ENCODE data around the gene FGD3.
"Not testable (repeated sequence)": the region's sequence is repeated elsewhere in the genome, so short reads cannot be mapped to it uniquely, and the experiment has no call there.

FGD3 gene, protein sequence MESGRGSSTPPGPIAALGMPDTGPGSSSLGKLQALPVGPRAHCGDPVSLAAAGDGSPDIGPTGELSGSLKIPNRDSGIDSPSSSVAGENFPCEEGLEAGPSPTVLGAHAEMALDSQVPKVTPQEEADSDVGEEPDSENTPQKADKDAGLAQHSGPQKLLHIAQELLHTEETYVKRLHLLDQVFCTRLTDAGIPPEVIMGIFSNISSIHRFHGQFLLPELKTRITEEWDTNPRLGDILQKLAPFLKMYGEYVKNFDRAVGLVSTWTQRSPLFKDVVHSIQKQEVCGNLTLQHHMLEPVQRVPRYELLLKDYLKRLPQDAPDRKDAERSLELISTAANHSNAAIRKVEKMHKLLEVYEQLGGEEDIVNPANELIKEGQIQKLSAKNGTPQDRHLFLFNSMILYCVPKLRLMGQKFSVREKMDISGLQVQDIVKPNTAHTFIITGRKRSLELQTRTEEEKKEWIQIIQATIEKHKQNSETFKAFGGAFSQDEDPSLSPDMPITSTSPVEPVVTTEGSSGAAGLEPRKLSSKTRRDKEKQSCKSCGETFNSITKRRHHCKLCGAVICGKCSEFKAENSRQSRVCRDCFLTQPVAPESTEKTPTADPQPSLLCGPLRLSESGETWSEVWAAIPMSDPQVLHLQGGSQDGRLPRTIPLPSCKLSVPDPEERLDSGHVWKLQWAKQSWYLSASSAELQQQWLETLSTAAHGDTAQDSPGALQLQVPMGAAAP

DNA sequence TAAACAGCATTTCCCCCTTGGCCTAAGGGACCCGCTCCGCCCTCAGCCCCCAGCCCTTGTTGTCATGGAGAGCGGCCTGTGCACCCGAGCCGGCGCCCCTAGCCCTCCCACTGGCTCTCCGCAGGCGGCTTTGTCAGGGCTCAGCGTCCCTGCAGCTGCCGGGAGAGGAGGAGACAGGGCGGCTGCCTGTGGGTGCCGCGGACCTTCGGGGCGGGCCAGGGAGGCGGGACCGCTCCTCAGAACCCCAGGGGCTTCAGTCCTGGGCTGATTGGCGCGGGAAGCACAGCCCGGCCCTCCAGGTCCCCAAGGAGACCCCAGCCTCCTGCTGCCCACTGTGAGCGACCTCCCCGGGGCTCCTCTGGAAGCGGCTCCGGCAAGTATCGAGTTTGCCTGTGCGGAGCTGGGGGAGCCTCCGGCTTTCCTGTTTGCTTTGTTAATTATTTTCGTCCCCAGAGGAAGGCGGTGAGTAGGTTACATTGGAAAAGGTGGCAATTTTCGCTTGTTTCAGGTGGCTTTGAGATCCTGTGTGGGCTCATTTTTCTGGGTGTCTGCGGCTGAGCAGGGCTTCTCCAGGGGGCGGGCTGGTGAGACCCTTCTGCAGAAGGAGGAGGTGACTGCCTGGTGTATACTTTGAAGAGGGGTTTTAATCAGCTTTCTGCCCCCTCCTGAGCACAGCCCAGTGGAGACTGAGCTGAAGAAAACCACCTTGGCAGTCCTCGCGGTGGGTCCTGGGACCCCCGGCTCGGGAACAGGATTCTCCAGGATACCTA, at the start of gene FGD3:
FGD3 (plus strand) TSS at position 256 of the 770 bp plus-strand sequence. CDS start 28,734 bp downstream, outside the sequence.
- TF ChIP-seq EZH2phosphoT487 (conservative IDR thresholded peaks at IDR 0.05; ENCODE audit: low read length) = no peak
- no peak for TF ChIP-seq CTCF (IDR thresholded peaks at IDR 0.05; ENCODE audit: insufficient read depth, low read length, poor library complexity, severe bottlenecking)
- Histone ChIP-seq H3F3A (ENCODE audit: insufficient read depth) (no peaks in the 10 kb centered on the region), H3K36me3 (ENCODE audit: low read length) (no peaks in the 10 kb centered on the region), H3K4me3 (ENCODE audit: insufficient read depth, low read length, poor library complexity, severe bottlenecking) (no peak within 1 kb of the TSS), H3K27me3 (ENCODE audit: low read length) (no peaks in the 10 kb centered on the region), H3K9ac (ENCODE audit: low read length) (no peak within 1 kb of the TSS), H2AFZ (ENCODE audit: low read depth, low read length, severe bottlenecking) (no peak within 1 kb of the TSS), H3K27ac (ENCODE audit: low read depth, low read length) (no peak within 1 kb of the TSS), H3K4me2 (ENCODE audit: low read depth, low read length, poor library complexity, severe bottlenecking) (no peak within 1 kb of the TSS), H3K9me2 (replicated peaks; ENCODE audit: insufficient read depth, low read length) (no peaks in the 10 kb centered on the region), H3K79me2 (ENCODE audit: insufficient read depth, low read length) (no peaks in the 10 kb centered on the region), H3K9me3 (ENCODE audit: insufficient read depth, low read length) (no peaks in the 10 kb centered on the region), H4K20me1 (ENCODE audit: low read depth, low read length) (no peaks in the 10 kb centered on the region)

GRCh38 chr9:92905137-92905536, 42.2 kb upstream of the FGD3 start:
- H3K9me2 ChIP-seq (replicated peaks; ENCODE audit: insufficient read depth, low read length); H3F3A ChIP-seq (ENCODE audit: insufficient read depth); H3K79me2 ChIP-seq (ENCODE audit: insufficient read depth, low read length); H3K4me2 ChIP-seq (ENCODE audit: low read depth, low read length, poor library complexity, severe bottlenecking); H3K27ac ChIP-seq (ENCODE audit: low read depth, low read length); H3K9me3 ChIP-seq (ENCODE audit: insufficient read depth, low read length); H4K20me1 ChIP-seq (ENCODE audit: low read depth, low read length); H3K4me3 ChIP-seq (ENCODE audit: insufficient read depth, low read length, poor library complexity, severe bottlenecking); H3K9ac ChIP-seq (ENCODE audit: low read length); H2AFZ ChIP-seq (ENCODE audit: low read depth, low read length, severe bottlenecking); H3K27me3 ChIP-seq (ENCODE audit: low read length); H3K36me3 ChIP-seq (ENCODE audit: low read length): not testable (repeated sequence)

DNA sequence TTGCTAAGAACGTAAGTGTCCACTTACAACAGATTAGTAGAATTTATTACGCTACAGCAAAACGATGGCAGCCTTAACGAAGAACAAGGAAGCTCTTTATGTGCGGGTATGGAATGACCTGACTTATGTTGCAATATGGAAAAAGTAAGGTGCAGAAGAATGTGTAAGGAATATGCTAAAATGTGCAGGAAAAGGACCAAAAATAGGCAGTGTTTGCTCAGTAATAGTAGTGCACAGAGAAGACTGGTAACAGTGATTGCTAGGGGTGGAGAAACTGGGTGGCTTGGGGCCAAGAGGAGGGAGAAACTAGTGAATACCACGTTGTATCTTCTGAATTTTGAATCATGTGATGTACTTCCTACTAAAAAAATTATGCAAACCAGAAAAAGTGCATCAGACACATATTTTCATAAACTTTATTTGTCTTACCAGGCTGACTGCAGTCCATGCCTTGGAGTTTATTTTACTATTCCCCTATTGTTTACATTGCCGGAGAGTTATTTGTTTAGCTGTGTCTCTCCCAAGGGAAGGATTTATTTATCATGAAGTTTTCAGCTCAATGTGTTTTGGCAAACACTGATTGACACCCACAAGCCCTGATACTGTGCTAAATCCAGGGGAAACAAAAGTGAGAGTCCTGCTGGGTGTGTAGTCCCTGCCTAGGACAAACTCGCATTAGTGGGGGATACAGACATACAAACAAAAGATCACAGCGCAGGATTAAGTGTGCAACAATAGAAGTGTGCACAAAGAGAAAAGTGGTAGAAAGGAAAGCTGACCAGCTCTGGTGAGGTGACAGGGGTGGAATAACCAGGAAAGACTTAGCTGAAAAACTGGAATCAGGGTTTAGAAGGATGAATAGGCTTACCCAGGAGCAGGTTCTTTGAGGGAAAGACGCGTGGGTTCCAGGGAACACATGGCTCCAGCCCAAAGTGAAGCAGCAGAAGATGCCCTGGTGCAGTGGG, 35.5 kb upstream of the FGD3 start:
- TF ChIP-seq CTCF (IDR thresholded peaks at IDR 0.05; ENCODE audit: insufficient read depth, low read length, poor library complexity, severe bottlenecking) (no peak), EZH2phosphoT487 (conservative IDR thresholded peaks at IDR 0.05; ENCODE audit: low read length) (no peak)
- H4K20me1 ChIP-seq (ENCODE audit: low read depth, low read length) = no peaks in the 10 kb centered on the region
- no peak overlapping the region for H3K4me2 ChIP-seq (ENCODE audit: low read depth, low read length, poor library complexity, severe bottlenecking)
- H3K9ac ChIP-seq (ENCODE audit: low read length) = no peak overlapping the region
- no peaks in the 10 kb centered on the region for H3K9me2 ChIP-seq (replicated peaks; ENCODE audit: insufficient read depth, low read length)
- no peaks in the 10 kb centered on the region for H3K79me2 ChIP-seq (ENCODE audit: insufficient read depth, low read length)
- no peaks in the 10 kb centered on the region for H3K9me3 ChIP-seq (ENCODE audit: insufficient read depth, low read length)
- no peak overlapping the region for H3K4me3 ChIP-seq (ENCODE audit: insufficient read depth, low read length, poor library complexity, severe bottlenecking)
- H3K27ac ChIP-seq (ENCODE audit: low read depth, low read length) = no peak overlapping the region
- no peaks in the 10 kb centered on the region for H3K36me3 ChIP-seq (ENCODE audit: low read length)
- no peaks in the 10 kb centered on the region for H3K27me3 ChIP-seq (ENCODE audit: low read length)
- no peak overlapping the region for H2AFZ ChIP-seq (ENCODE audit: low read depth, low read length, severe bottlenecking)
- H3F3A ChIP-seq (ENCODE audit: insufficient read depth) = no peaks in the 10 kb centered on the region

Measured in SU-DHL-6 (cell line).